GM12878 (cell line): ENCODE results near the gene HJV. TPM values are rescaled to one million over a fixed set of nuclear protein-coding genes. Genes with fewer than 3 reads are reported as not detected.

Experiments used
- CBX5 ChIP-seq: sonication (generic); IDR thresholded peaks from 2 replicates; pipeline ENCODE4 v1.6.1; 2016; ENCODE audit warnings: low read depth, moderate library complexity, mild to moderate bottlenecking, inconsistent platforms
- CHD2 ChIP-seq: IDR thresholded peaks from 2 replicates; pipeline ENCODE4 v1.6.1; 2011; ENCODE audit warnings: low read depth, low read length, improper control_type of control experiment, borderline replicate concordance
- FOS ChIP-seq: IDR thresholded peaks from 3 replicates; pipeline ENCODE4 v1.6.1; 2011; ENCODE audit warnings: borderline replicate concordance; ENCODE audit not compliant: insufficient read length; ENCODE audit errors: extremely low read depth
- FOXM1 ChIP-seq: IDR thresholded peaks from 2 replicates; pipeline ENCODE4 v1.6.1; 2012; ENCODE audit warnings: low read depth, mild to moderate bottlenecking, inconsistent platforms, low read length, moderate library complexity
- HCFC1 ChIP-seq: fragments of 150-350 bp; IDR thresholded peaks from 2 replicates; pipeline ENCODE4 v1.6.1; 2014; ENCODE audit warnings: low read length
- JUND ChIP-seq: IDR thresholded peaks from 2 replicates; pipeline ENCODE4 v1.6.1; 2012; ENCODE audit warnings: low read depth, mild to moderate bottlenecking, low read length, improper control_type of control experiment, moderate library complexity
- PML ChIP-seq: IDR thresholded peaks from 2 replicates; pipeline ENCODE4 v1.6.1; 2012; ENCODE audit warnings: low read length, inconsistent platforms
- POLR2AphosphoS5 ChIP-seq: IDR thresholded peaks from 2 replicates; pipeline ENCODE4 v1.6.1; 2011; ENCODE audit warnings: mild to moderate bottlenecking, low read length, inconsistent platforms
- POU2F2 ChIP-seq: IDR thresholded peaks from 3 replicates; pipeline ENCODE4 v1.6.1; 2011; ENCODE audit warnings: low read depth, mild to moderate bottlenecking, low read length, borderline replicate concordance
- RBBP5 ChIP-seq: fragments of 200-600 bp; sonication (generic); conservative IDR thresholded peaks from 2 replicates; pipeline ENCODE4 v1.6.1; 2016
- RCOR1 ChIP-seq: conservative IDR thresholded peaks from 2 replicates; pipeline ENCODE4 v1.6.1; 2012; ENCODE audit warnings: low read depth, low read length, improper control_type of control experiment
- RFX5 ChIP-seq: IDR thresholded peaks from 2 replicates; pipeline ENCODE4 v1.6.1; 2011; ENCODE audit warnings: low read depth, low read length, improper control_type of control experiment
- SIN3A ChIP-seq: IDR thresholded peaks from 2 replicates; pipeline ENCODE4 v1.6.1; 2012; ENCODE audit warnings: low read depth, low read length, improper control_type of control experiment
- TAF1 ChIP-seq: IDR thresholded peaks from 2 replicates; pipeline ENCODE4 v1.6.1; 2011; ENCODE audit warnings: mild to moderate bottlenecking, low read depth, low read length, borderline replicate concordance
- polyA plus RNA-seq, 11 experiments: library from polyadenylated mRNA; depleted of rRNA in 4 of 11; unstranded in 6 of 11; stranded (reverse) in 5 of 11; fragments of >200 nt; fragmentation: Nextera tagmentation in 4 of 11; fragmentation: Illumina TruSeq in 1 of 11; extraction: Ambion mirVana in 4 of 11; extraction: Trizol in 1 of 11; gene quantifications; 1 replicate in 1 of 11; 2 replicates in 10 of 11; pipeline versions ENCODE4 v1.2.1 to v1.2.3, GENCODE V29; 2011 to 2016; ENCODE audit warnings: inconsistent platforms in 2 of 11, missing spikeins in 2 of 11, low read depth in 1 of 11
- total RNA-seq, 4 experiments: library from RNA; depleted of rRNA in 3 of 4; stranded (reverse); fragments of >200 nt in 3 of 4; fragmentation: Illumina TruSeq in 1 of 4; extraction: Trizol in 1 of 4; gene quantifications; 2 replicates each; pipeline versions ENCODE4 v1.2.1 to v1.2.3, GENCODE V29; 2013 to 2021
- TF ChIP-seq, protein P1 (sequence below): fragments of 450-650 bp; IDR thresholded peaks from 2 replicates; pipeline ENCODE4 v1.6.1; 2017; ENCODE audit warnings: mild to moderate bottlenecking, moderate library complexity
- TF ChIP-seq, protein P2 (sequence below): fragments of 450-650 bp; IDR thresholded peaks from 2 replicates; pipeline ENCODE4 v1.6.1; 2017; ENCODE audit warnings: mild to moderate bottlenecking, moderate library complexity
- TF ChIP-seq, protein P3 (sequence below): fragments of 450-650 bp; IDR thresholded peaks from 2 replicates; pipeline ENCODE4 v1.6.1; 2016; ENCODE audit warnings: mild to moderate bottlenecking, moderate library complexity, borderline replicate concordance

HJV gene
- total and polyA plus RNA-seq, 10 of the 15 experiments (the other 5 are each of a cell fraction or from before 2014, with no cell fraction given): not detected

DNA sequence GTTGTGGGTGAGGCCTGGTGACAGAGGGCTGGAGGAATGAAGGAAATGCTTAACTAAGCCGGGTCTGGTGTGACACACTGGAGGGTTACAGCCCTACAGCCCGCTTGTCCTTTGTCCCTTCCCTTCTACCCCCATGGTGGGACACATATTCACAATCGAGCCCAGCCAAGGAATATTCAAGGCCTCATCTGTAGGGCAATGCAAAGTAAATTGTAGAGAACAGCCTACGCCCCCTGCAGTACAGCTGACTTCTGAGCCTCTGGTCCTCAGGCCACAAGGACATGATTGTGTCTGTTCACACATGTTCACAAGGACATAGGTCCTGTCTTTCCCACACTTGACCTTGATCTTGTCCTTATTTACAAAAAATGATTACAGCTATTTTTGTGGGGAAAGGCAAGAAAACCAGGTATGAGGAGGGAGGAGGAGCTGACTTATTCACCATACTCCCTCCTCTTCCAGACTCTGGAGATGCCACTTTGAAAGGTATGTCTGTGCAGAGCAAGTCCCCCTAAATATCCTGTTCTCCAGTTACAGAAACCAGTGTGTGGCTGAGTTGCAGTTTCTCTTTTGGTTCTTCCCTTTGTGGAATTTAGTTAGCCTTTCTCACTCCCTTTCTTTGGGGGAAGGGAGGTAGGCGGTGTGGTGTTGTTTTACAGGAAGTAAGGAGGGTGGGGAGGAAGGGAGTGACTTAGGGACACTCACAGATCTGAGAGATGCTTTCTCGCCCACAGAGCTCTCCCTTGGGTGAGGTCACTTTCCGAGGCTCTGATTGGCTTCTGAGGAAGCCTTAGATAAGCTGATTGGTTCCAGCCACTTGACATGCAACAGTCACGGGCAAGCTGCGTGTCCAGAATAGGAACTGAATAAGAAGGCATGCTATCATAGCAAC lies 42.4 kb downstream of the HJV start (continued):
- TF ChIP-seq, protein P1, sequence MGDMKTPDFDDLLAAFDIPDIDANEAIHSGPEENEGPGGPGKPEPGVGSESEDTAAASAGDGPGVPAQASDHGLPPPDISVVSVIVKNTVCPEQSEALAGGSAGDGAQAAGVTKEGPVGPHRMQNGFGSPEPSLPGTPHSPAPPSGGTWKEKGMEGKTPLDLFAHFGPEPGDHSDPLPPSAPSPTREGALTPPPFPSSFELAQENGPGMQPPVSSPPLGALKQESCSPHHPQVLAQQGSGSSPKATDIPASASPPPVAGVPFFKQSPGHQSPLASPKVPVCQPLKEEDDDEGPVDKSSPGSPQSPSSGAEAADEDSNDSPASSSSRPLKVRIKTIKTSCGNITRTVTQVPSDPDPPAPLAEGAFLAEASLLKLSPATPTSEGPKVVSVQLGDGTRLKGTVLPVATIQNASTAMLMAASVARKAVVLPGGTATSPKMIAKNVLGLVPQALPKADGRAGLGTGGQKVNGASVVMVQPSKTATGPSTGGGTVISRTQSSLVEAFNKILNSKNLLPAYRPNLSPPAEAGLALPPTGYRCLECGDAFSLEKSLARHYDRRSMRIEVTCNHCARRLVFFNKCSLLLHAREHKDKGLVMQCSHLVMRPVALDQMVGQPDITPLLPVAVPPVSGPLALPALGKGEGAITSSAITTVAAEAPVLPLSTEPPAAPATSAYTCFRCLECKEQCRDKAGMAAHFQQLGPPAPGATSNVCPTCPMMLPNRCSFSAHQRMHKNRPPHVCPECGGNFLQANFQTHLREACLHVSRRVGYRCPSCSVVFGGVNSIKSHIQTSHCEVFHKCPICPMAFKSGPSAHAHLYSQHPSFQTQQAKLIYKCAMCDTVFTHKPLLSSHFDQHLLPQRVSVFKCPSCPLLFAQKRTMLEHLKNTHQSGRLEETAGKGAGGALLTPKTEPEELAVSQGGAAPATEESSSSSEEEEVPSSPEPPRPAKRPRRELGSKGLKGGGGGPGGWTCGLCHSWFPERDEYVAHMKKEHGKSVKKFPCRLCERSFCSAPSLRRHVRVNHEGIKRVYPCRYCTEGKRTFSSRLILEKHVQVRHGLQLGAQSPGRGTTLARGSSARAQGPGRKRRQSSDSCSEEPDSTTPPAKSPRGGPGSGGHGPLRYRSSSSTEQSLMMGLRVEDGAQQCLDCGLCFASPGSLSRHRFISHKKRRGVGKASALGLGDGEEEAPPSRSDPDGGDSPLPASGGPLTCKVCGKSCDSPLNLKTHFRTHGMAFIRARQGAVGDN: peak; percentile 83
- no peak; the same call in 1 of the 2 replicates for TF ChIP-seq RCOR1
- peak; percentile 84 for TF ChIP-seq RFX5
- no peak for TF ChIP-seq SIN3A
- TF ChIP-seq HCFC1: no peak
- 0 out of 3 replicates have a peak, but pooled peaks have one; percentile 11 for TF ChIP-seq POU2F2
- no peak for TF ChIP-seq POLR2AphosphoS5
- TF ChIP-seq CBX5: no peak
- 0 out of 2 replicates have a peak, but pooled peaks have one; percentile 25 for TF ChIP-seq TAF1
- 0 out of 2 replicates have a peak, but pooled peaks have one; percentile 71 for TF ChIP-seq FOXM1
- TF ChIP-seq, protein P2, sequence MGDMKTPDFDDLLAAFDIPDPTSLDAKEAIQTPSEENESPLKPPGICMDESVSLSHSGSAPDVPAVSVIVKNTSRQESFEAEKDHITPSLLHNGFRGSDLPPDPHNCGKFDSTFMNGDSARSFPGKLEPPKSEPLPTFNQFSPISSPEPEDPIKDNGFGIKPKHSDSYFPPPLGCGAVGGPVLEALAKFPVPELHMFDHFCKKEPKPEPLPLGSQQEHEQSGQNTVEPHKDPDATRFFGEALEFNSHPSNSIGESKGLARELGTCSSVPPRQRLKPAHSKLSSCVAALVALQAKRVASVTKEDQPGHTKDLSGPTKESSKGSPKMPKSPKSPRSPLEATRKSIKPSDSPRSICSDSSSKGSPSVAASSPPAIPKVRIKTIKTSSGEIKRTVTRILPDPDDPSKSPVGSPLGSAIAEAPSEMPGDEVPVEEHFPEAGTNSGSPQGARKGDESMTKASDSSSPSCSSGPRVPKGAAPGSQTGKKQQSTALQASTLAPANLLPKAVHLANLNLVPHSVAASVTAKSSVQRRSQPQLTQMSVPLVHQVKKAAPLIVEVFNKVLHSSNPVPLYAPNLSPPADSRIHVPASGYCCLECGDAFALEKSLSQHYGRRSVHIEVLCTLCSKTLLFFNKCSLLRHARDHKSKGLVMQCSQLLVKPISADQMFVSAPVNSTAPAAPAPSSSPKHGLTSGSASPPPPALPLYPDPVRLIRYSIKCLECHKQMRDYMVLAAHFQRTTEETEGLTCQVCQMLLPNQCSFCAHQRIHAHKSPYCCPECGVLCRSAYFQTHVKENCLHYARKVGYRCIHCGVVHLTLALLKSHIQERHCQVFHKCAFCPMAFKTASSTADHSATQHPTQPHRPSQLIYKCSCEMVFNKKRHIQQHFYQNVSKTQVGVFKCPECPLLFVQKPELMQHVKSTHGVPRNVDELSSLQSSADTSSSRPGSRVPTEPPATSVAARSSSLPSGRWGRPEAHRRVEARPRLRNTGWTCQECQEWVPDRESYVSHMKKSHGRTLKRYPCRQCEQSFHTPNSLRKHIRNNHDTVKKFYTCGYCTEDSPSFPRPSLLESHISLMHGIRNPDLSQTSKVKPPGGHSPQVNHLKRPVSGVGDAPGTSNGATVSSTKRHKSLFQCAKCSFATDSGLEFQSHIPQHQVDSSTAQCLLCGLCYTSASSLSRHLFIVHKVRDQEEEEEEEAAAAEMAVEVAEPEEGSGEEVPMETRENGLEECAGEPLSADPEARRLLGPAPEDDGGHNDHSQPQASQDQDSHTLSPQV: peak; percentile 98
- peak; percentile 78; the same call in 1 of the 2 replicates for TF ChIP-seq JUND
- TF ChIP-seq, protein P3, sequence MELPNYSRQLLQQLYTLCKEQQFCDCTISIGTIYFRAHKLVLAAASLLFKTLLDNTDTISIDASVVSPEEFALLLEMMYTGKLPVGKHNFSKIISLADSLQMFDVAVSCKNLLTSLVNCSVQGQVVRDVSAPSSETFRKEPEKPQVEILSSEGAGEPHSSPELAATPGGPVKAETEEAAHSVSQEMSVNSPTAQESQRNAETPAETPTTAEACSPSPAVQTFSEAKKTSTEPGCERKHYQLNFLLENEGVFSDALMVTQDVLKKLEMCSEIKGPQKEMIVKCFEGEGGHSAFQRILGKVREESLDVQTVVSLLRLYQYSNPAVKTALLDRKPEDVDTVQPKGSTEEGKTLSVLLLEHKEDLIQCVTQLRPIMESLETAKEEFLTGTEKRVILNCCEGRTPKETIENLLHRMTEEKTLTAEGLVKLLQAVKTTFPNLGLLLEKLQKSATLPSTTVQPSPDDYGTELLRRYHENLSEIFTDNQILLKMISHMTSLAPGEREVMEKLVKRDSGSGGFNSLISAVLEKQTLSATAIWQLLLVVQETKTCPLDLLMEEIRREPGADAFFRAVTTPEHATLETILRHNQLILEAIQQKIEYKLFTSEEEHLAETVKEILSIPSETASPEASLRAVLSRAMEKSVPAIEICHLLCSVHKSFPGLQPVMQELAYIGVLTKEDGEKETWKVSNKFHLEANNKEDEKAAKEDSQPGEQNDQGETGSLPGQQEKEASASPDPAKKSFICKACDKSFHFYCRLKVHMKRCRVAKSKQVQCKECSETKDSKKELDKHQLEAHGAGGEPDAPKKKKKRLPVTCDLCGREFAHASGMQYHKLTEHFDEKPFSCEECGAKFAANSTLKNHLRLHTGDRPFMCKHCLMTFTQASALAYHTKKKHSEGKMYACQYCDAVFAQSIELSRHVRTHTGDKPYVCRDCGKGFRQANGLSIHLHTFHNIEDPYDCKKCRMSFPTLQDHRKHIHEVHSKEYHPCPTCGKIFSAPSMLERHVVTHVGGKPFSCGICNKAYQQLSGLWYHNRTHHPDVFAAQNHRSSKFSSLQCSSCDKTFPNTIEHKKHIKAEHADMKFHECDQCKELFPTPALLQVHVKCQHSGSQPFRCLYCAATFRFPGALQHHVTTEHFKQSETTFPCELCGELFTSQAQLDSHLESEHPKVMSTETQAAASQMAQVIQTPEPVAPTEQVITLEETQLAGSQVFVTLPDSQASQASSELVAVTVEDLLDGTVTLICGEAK: no peak
- TF ChIP-seq RBBP5: no peak
- peak; percentile 44 for TF ChIP-seq FOS
- peak; percentile 35; the same call in 1 of the 2 replicates for TF ChIP-seq PML
- peak; percentile 88 for TF ChIP-seq CHD2
